Right renal pelvis (tissue), 4 donors: ENCODE data around the gene HRC. TPM values are rescaled to one million over a fixed set of nuclear protein-coding genes. Genes with fewer than 3 reads are reported as not detected.

ENCODE experiments used
- DNase-seq, 4 donors: peaks; one replicate each; pipeline ENCODE4 v3.0.0-alpha.2; 2013; ENCODE audit warnings: low read depth in 4 of 4, low spot score in 3 of 4, missing footprints in 1 of 4
- polyA plus RNA-seq, 4 donors: library from polyadenylated mRNA; unstranded; fragments of 120-200 nt; gene quantifications; one replicate each; pipeline ENCODE4 v1.2.1, GENCODE V29; 2013; ENCODE audit not compliant: insufficient read length in 4 of 4

The HRC gene
- polyA plus RNA-seq, 4 donors, result 27.0 to 30.6 (median 29.7) TPM

GRCh38 chr19:49118565-49119410, 36.4 kb downstream of the HRC start, which contains the start of gene C19orf73:
Gene C19orf73 (minus strand): TSS chr19:49119143. CDS start chr19:49119022, 121 bp downstream.
- peak; percentile 85 to 93 (median 88) for DNase-seq

- DNase-seq, result no peak
Measured at GRCh38 chr19:49117677-49118564, 37.3 kb downstream of the HRC start.

GRCh38 chr19:49116544-49116943, 38.7 kb downstream of the HRC start:
- DNase-seq, result no peak

- no peak for DNase-seq
Measured at GRCh38 chr19:49114630-49115363, 40.4 kb downstream of the HRC start.

- DNase-seq, result peak in 1 of 4 donors; percentile 63
Measured at GRCh38 chr19:49113762-49114629, 41.2 kb downstream of the HRC start, which contains the start of gene LIN7B. Gene LIN7B (plus strand): TSS chr19:49114370. CDS start chr19:49114405, 35 bp downstream.

GRCh38 chr19:49111218-49111998, 43.8 kb downstream of the HRC start:
- DNase-seq, result no peak

- DNase-seq, result no peak
Measured at GRCh38 chr19:49110567-49110966, 44.6 kb downstream of the HRC start.

- no peak for DNase-seq
Measured at GRCh38 chr19:49109569-49110233, 45.5 kb downstream of the HRC start.

GRCh38 chr19:49109051-49109450, 46.1 kb downstream of the HRC start:
- no peak for DNase-seq

- no peak for DNase-seq
Measured at GRCh38 chr19:49107625-49108459, 47.4 kb downstream of the HRC start.

GRCh38 chr19:49106648-49107135, 48.5 kb downstream of the HRC start:
- DNase-seq, result no peak

- DNase-seq, result no peak
Measured at GRCh38 chr19:49104229-49104864, 50.8 kb downstream of the HRC start.

- DNase-seq, result no peak
Measured at GRCh38 chr19:49103331-49104085, 51.7 kb downstream of the HRC start.

- no peak for DNase-seq
Measured at GRCh38 chr19:49102303-49102702, 52.9 kb downstream of the HRC start.
